NCI-H1417 treated with DMSO at 0.1 percent for 48 hours (cell line): ENCODE data around the gene CRISP3.
"Not testable (repeated sequence)": the region's sequence is repeated elsewhere in the genome, so short reads cannot be mapped to it uniquely, and the experiment has no call there.

Experiments used
- DNase-seq: peaks from one replicate; lab custom pipeline; 2025; lab: John Stamatoyannopoulos, UW

CRISP3 gene, protein sequence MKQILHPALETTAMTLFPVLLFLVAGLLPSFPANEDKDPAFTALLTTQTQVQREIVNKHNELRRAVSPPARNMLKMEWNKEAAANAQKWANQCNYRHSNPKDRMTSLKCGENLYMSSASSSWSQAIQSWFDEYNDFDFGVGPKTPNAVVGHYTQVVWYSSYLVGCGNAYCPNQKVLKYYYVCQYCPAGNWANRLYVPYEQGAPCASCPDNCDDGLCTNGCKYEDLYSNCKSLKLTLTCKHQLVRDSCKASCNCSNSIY

DNA sequence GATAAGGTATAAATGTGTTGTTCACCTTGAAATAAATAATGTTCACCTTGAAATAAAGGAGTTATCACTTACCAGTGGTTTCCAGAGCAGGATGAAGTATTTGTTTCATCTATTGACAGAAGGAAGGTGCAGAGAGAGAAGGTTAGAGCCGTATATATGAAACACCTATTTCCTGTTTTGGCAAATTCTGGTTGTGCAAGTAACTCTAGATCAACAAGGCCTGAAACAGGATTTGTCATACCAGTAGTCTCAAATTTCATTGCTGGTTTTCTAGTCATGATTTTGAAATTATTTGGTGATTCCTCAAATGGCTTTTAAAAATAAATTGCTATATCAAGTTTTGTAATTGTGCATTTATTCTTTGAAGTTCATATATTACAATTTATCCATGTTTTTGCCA is at the start of gene CRISP3:
Gene CRISP3 (minus strand): TSS at position 130 of the 400 bp plus-strand sequence. CDS start 21 bp downstream, at position 109.
- DNase-seq: no peak

DNA sequence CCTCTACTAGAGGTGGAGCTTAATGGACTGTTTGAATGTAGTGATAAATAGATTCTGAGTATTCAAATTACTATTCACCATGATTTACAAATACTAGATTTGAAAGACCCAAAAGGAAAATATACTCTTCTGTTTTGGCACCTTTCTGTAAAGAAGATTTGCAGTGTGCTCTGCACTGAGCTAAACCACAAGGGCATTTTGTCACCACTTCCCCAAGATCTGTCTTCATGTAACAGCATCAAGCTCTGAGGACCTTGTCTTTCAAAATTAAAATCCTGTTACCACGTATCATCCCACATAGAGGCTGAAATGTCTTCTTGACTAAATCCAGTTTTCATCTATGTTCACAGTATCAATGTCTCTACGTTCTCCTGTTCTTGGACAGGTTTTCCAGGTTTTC is 46.2 kb upstream of the CRISP3 start:
- DNase-seq: no peak

DNA sequence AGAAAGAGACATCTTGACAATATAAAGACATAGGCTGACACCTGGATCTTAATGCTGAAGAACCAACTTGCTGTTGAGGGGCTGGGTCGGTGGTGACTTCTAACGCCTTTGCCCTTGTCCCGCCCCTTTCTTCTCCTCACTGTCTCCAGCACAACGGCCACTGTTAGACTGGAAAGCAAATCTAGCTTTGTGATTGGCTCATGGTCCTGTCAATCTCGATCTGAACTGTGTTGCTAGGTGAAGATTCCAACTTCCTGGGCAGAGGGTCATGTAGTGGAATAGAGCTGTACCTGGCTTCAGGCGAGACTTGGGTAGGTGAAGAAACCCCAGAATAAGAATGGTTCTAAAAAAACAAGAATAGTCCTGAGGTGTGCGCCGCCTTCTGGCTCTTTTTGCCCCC is 43.0 kb upstream of the CRISP3 start, which contains the start of gene PGK2:
Gene PGK2 (minus strand): TSS at position 110 of the 400 bp plus-strand sequence. CDS start 98 bp downstream, at position 12.
- no peak for DNase-seq

DNA sequence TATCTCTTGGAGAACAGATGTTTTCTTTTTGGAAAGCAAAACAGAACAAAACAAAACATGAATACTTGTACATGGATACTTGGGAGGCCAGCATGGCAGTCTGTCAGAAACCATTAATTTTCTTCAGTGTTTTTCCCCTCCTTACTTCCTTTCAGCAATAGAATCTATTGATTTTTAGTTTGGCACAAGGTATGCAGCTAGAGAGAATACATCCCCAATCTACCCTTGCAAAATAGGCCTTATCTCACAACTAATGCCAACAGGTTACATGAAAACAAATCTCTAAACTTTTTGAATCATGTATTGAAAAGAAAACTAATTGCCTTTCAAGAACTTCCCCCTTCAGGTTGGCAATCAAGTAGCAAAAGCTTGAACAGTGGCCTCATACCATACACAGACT is 40.1 kb upstream of the CRISP3 start:
- DNase-seq: no peak

DNA sequence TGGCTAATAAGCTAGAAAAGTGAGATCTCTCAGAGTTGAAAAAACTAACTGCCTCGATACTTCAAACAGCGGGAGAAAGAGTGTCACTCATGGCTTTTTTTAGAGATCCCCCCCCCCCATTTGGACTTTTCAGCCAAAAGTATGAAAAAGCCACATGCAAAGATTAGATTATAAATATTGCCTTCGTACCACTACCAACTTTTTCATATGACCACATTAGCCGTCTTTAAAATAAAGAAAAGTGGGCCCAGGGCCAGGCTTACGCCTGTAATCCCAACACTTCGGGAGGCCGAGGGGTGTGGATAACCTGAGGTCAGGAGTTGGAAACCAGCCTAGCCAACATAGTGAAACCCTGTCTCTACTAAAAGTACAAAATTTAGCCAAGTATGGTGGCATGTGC is 38.5 kb upstream of the CRISP3 start:
- no peak for DNase-seq

DNA sequence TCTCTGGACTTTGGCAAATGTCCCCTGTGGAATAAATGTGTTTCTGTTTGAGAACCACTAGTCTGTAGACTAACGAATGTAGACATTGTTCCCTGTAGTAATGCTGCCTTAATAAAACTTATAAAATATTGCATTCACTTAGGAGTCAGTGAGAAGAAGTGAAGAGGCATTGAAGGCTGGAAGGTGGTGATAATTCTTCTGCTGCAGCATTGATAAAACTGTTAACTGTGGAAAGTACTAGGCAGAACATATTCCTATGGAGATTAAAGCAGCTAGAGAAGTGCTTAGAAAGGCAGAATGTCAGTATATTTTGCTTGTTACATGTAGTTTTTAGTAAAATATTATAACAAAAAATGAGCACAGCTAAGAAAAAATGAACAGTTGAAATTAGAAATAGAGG is 38.1 kb upstream of the CRISP3 start:
- no peak for DNase-seq

DNA sequence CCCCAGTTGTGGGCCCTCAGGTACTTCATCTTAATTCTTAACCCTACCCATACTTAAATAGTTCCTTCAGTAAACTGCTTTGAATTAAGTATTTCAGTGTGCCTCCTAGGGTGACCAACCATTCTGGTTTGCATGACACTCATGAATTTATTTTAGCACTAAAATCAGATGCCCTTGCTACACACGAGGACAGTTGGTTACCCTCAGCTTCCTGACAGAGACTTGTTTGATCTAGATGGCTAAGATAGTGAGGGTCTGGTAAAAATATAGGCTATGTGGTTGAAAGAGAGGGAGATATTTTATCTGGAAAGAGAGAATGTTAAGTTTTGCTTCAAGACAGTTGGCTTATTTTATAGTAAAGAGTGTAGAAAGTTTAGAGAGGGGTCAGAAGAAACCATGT is 32.3 kb upstream of the CRISP3 start:
- no peak for DNase-seq

DNA sequence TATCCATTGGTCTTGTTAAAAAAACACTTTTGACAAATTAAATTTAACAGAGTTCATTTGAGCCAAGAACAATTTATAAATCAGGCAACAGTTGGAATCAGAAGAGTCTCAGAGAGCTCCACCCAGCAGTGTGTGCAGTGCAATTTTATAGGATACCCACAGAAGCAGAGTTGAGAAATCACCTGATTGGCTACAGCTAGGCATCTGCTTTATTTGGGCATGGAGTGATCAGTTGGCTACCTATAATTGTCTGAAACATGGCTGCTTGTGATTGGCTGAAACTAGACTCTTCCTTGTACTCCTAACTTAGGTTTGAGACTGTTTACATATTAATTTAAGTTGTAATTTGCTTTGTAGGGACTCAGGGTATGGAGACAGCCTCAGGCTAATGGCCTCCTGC is 30.9 kb upstream of the CRISP3 start:
- no peak for DNase-seq

DNA sequence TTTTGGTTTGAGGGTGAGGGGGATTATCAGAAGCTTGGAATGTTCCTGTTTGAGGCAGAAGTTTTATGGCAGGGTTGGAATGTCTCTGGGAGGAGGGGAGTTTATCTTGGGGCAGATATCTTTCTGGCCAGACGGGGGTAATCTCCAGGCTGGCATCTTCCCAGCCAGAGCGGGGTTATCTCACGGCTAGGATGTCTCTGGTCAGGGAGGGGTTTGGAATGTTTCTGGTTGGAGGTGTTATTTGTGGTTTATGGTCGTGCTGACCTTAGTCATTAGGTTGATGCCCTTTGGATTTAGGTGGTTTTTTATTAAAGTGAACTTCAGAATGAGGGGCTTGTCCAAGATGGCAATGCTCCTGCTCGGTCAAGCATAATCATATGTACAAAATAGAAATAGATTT is 28.1 kb upstream of the CRISP3 start:
- no peak for DNase-seq

DNA sequence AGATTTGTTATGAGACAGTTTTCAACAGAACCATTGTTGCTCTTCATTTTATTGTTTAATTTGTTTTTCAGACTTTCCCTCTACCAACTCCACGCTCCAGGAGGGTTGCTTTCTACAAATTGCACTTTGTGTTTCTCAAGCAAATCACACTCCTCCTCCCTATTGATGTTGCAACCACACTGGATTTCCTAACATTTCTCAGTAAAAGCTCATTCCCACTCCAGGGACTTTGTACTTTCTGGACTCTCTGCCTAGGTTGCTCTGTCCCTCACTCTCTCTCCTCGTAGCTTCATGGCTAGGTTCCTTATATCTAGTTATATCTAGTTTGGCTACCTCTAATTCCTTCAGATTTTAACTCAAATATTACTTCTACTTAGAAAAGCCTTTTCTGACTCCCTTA is 22.6 kb upstream of the CRISP3 start:
- no peak for DNase-seq

DNA sequence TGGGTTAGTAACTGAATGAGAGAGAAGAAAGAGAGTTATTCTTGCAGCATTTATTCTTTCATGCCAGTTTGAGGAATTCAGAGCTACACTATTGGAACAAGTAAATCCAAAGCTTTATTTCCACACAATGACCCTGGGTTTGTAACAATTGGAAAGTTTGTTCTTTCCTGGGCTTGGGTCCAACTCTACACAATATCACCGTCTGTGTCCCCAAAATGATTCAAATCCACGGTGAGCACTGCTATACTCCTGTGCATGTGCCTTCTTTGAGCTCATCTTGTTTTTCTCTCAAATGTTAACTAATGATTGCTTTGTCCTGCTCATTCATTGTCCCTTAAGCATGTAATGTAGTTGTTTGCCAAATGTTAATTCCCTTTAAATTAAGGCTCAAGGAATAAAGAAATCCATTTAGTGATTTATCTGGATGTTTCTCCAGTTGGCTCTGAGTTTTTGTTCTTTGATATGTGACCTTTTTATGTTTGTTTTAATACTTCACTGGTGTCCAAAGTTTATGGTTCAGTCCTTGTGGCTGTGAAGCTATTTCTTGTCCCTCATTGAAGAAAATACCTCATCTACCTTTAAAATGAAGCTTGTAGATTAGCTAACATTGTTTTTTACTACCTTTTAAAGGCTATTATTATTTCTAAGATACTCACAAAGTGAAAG is 20.5 kb upstream of the CRISP3 start:
- DNase-seq: no peak

DNA sequence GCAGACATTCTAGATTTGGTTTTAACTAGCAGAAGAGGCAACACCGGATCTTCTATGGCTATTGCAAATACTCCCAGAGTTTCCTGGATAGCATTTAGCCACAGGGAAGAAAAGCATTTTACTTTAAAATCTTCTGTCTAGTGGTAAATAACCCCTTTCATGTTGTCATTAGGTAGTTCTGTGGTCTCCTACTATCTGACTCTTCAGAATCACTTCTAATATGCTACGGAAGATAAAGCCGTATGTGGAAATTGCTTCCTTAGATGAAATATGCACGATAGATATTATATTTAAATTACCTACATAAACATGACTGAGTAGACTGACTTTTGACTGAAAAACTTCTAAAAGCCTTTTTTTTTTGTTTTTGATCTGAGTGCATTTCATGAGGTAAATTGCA is 759 bp downstream of the CRISP3 start:
- DNase-seq: no peak

DNA sequence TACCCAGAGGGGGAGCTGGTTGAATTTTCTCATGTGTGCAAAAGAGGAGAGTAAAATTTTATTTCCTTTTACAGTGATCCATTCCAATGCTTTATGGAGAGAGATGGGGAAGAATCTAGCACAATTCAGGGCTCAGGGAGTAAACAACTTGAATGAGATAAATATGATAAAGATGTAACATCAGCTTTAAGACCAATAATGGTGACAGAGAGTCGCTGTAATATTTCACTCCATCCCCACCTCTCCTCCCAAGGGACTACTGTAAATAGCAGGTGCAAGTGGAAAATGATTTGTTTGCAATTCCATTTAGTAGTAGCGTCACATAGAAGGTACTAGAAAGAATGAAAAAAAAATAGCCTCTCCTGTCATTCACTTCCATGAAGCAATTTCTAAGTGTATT is 4.8 kb downstream of the CRISP3 start:
- DNase-seq: peak; percentile 56

DNA sequence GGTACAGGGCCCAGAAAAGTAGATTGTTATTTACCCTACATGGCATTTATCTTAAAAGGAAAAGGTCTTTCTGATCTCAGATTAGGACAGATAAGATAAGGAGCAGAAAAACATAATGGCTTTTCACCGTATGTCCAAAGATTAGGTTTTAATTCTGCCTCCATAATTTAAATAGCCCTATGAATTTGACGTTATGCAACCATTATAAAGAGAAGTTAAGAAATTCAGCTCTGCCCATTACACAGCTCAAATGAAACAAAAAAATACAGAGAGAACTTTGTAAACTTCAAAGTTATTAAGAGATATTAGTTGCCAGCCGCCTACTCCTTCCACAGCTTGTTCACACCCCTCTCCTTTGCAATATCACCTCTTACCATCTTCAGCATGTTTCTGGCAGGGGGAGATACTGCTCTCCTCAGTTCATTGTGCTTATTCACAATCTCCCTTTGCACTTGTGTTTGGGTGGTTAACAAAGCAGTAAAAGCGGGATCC is 8.1 kb downstream of the CRISP3 start:
- no peak for DNase-seq

DNA sequence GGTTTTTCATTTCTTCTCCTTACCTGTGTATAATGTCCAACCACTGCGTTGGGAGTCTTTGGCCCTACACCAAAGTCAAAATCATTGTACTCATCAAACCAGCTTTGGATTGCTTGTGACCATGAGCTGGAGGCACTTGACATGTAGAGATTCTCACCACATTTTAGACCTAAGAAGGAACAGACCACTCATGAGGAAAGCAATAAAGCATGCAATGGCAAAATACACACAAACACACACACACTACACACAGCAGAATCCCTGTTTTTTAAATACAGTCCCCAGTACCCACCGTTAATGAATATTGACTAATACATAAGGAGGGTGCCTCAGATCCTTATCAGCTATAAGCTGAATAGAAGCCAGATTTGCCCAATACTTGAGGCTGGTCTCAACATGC is 10.5 kb downstream of the CRISP3 start:
- no peak for DNase-seq

DNA sequence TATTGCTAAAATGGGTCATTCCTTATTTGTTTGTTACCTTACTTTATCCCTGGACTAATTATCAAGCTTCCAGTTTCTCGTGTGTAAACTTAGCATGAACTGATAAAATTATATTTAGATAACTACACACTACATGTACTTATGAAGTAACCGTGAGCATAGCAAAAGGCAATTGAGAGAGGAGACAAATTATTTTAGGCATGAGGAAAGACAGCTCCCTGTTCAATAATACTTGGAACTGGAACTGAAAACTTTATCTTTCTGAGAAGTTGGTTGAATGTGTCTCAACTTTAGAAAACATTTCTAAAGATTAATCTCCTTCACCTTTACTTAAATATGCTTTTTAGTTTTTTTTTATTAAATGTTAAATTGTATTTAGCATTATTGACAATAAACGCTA is 11.4 kb downstream of the CRISP3 start:
- DNase-seq: no peak

DNA sequence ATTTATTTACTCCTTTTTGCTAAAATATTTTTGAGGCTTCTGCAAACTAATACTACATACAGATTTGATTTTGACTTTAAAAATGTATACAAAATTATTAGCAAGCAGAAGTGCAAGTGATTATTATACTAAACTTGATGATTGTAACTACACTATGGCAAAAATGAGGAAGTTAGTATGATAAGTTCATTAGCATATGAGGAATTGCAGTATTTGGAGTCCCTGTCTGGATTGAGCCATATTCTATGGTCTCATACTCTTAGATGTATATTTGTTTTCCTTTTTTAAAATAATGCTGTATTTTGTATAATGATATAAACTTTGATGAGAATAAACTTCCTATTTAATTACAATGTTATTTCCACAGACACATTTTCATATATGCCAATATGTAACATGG is 13.9 kb downstream of the CRISP3 start:
- DNase-seq: no peak

DNA sequence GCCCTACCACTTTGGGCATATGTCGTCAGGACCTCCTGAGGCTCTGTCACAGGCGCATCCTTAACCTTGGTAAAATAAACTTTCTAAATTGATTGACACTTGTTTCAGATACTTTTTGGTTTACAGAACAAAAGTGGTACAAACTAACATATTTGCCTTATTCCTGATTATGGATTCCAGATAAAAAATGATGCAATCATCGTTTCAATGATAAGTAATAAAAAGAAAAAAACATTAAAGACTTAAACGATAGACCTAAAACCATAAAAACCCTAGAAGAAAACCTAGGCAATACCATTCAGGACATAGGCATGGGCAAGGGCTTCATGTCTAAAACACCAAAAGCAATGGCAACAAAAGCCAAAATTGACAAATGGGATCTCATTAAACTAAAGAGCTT is 20.3 kb downstream of the CRISP3 start:
- not testable (repeated sequence) for DNase-seq

DNA sequence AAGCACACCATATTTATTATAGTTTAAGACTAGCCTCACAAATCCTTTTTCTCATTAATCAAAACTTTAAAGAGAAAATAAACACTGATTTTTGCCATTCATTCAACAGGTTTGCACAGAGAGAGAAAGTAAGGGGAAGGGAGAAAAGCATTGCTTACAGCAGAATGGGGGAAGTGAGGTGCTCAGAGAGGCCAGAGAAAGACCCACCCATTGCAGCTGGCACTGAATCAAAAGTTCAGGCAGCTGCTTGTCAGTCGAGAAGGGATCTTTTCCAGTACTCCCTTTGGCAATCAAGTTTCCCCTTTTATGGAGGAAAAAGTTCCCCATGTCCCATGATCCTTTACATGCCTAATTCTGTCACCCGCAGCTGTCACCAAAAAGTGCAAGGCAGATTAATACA is 22.9 kb downstream of the CRISP3 start:
- DNase-seq: no peak

DNA sequence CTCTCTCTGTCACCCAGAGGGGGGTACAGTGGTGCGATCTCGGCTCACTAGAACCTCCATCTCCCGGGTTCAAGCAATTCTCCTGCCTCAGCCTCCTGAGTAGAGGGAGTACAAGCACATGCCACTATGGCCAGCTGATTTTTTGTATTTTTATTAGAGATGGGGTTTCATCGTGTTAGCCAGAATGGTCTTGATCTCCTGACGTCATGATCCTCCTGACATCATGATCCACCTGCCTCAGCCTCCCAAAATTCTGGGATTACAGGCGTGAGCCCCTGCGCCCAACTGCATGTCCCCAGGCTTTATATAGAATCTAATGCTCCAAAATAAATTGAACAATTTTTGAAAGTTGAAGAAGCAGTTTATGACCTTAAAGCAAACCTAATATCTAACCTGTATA is 23.8 kb downstream of the CRISP3 start:
- DNase-seq: no peak

DNA sequence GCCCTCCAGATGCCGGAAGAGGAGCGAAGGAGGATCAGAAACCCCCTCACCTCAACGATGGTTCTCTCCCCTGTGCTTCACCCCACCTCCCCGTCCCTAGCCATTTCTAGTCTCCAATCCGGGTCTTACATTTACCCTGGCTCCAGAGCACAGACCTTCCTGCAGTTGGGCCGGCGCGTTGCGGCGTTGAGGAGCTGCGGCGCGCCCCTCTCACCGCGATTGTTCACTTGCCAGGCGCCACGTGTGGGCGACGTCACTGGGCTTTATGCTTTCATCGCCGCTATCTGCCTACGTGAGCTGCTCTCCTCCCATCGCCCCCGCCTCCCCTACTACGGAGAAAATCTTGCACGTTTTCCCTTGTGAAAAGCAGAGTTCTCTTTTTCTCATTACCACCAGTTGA is 30.8 kb downstream of the CRISP3 start, which contains the start of gene CRISP2:
Gene CRISP2 (minus strand): TSS at position 198 of the 400 bp plus-strand sequence. CDS start 4,347 bp downstream, outside the sequence.
- DNase-seq: peak; percentile 13

DNA sequence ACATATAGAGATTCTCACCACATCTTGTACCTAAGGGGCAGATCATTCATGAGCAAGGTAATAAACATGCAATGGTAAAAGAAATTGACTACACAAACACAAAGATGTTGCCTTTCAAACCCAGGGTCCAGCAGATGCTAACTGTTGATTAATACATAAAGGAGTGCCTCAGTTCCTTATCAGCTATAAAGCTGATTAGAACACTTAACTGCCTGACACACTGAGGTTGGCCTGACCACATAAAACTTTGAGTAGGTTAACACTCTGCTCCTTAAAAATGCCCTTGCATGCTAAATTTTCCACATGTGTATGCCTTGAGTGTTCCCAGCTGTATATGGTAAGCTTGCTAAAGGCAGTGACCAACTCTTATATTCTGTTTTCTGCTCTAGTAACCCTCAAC is 45.7 kb downstream of the CRISP3 start:
- DNase-seq: no peak

DNA sequence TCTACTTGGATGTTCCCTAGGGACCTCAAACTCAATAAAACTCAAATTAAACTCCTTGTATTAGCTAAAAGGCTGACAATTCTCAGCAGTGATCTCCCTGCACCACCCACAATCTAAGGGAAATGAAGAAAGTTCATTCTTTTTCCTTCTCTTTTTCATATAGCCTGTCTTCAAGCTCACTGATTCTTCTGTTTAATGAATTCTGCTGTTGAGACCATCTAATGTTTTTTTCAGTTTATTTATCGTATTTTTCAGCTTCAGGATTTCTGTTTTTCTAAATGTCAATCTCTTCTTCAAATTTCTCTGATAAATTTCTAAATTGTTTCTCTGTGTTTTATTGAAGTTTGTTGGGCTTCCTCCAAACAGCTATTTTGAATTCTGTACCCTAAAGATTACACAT is 50.7 kb downstream of the CRISP3 start:
- DNase-seq: no peak

DNA sequence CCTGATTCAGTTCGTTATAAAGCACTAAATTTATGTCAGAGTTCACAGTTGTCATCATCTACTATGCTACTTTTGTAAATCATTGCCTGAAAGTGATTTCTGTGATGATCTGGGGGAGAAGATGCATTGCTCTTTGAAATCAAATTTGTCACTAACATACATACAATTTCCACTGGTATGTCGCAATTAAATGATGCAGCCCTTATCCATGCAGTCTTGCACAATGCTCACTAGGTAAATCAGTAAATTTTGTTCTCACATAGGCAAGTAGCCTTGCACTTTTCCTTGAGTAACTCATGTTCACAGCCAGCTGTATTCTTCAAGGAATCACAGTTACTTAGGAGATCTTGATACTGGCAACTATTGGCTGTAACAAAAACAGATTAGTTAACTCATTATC is 51.7 kb downstream of the CRISP3 start:
- DNase-seq: no peak
